ENCODE results near the gene RPL10.

- TF ChIP-seq POLR2A (IDR thresholded peaks at IDR 0.05) = no peak
- TF ChIP-seq CTCF (IDR thresholded peaks at IDR 0.05) = no peak
- no peak for TF ChIP-seq EP300 (IDR thresholded peaks at IDR 0.05)
Measured at GRCh38 chrX:154446430-154446829, 48.3 kb downstream of the RPL10 start.

All from tibial nerve (tissue), 4 donors.